HL-60 (cell line): ENCODE data around the gene EHBP1.

Source experiments
- GABPA ChIP-seq: IDR thresholded peaks from 2 replicates; pipeline ENCODE4 v1.6.1; 2012; ENCODE audit warnings: low read depth
- POLR2AphosphoS5 ChIP-seq: IDR thresholded peaks from 2 replicates; pipeline ENCODE4 v1.6.1; 2012; ENCODE audit warnings: low read depth
- TF ChIP-seq, protein P1 (sequence below): IDR thresholded peaks from one replicate; pipeline ENCODE4 v1.5.1; 2011; ENCODE audit warnings: low read length, control low read depth, inconsistent platforms; ENCODE audit not compliant: insufficient read depth
- TF ChIP-seq, protein P2 (sequence below): IDR thresholded peaks from 2 replicates; pipeline ENCODE4 v1.6.1; 2012; ENCODE audit warnings: low read depth; ENCODE audit not compliant: insufficient replicate concordance

DNA sequence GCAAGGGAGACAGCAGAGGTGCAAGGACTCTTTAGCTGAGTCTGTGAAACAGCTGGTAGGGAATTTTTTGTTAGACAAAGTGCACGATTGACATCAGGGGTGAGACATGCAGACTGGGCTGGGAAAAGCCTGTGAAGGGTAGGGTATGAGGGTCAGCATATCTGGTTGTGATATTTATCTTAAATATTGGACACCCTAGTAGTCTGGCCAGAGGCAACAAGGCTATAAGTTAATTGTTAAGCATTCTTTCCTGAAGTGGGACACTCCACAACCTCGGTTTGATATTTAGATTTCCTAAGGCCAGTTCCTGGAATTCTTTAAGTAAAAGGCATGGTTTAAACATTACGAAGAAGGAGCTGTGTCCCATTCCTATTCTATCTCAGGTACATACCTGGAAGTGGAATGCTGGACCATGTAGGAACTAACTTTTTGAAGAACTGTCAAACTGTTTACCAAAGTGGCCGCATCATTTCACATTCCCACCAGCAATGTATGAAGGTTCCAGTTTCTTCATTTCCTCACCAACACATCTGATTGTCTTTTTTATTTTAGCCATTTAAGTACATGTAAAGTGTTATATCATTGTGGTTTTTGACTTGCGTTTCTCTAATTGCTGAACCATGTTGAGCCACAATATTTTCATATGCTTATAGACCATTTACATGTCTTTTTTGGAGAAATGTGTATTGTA is 22.5 kb downstream of the EHBP1 start:
- TF ChIP-seq, protein P1, sequence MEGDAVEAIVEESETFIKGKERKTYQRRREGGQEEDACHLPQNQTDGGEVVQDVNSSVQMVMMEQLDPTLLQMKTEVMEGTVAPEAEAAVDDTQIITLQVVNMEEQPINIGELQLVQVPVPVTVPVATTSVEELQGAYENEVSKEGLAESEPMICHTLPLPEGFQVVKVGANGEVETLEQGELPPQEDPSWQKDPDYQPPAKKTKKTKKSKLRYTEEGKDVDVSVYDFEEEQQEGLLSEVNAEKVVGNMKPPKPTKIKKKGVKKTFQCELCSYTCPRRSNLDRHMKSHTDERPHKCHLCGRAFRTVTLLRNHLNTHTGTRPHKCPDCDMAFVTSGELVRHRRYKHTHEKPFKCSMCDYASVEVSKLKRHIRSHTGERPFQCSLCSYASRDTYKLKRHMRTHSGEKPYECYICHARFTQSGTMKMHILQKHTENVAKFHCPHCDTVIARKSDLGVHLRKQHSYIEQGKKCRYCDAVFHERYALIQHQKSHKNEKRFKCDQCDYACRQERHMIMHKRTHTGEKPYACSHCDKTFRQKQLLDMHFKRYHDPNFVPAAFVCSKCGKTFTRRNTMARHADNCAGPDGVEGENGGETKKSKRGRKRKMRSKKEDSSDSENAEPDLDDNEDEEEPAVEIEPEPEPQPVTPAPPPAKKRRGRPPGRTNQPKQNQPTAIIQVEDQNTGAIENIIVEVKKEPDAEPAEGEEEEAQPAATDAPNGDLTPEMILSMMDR, result no peak
- TF ChIP-seq GABPA (no peak), POLR2AphosphoS5 (no peak)
- TF ChIP-seq, protein P2, sequence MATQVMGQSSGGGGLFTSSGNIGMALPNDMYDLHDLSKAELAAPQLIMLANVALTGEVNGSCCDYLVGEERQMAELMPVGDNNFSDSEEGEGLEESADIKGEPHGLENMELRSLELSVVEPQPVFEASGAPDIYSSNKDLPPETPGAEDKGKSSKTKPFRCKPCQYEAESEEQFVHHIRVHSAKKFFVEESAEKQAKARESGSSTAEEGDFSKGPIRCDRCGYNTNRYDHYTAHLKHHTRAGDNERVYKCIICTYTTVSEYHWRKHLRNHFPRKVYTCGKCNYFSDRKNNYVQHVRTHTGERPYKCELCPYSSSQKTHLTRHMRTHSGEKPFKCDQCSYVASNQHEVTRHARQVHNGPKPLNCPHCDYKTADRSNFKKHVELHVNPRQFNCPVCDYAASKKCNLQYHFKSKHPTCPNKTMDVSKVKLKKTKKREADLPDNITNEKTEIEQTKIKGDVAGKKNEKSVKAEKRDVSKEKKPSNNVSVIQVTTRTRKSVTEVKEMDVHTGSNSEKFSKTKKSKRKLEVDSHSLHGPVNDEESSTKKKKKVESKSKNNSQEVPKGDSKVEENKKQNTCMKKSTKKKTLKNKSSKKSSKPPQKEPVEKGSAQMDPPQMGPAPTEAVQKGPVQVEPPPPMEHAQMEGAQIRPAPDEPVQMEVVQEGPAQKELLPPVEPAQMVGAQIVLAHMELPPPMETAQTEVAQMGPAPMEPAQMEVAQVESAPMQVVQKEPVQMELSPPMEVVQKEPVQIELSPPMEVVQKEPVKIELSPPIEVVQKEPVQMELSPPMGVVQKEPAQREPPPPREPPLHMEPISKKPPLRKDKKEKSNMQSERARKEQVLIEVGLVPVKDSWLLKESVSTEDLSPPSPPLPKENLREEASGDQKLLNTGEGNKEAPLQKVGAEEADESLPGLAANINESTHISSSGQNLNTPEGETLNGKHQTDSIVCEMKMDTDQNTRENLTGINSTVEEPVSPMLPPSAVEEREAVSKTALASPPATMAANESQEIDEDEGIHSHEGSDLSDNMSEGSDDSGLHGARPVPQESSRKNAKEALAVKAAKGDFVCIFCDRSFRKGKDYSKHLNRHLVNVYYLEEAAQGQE, result no peak
